Measurements from ENCODE around the gene PEF1. TPM values are rescaled to one million over a fixed set of nuclear protein-coding genes. Genes with fewer than 3 reads are reported as not detected.

The PEF1 gene
- total RNA-seq, 1 experiment from 2014 or later = 56.3 TPM

DNA sequence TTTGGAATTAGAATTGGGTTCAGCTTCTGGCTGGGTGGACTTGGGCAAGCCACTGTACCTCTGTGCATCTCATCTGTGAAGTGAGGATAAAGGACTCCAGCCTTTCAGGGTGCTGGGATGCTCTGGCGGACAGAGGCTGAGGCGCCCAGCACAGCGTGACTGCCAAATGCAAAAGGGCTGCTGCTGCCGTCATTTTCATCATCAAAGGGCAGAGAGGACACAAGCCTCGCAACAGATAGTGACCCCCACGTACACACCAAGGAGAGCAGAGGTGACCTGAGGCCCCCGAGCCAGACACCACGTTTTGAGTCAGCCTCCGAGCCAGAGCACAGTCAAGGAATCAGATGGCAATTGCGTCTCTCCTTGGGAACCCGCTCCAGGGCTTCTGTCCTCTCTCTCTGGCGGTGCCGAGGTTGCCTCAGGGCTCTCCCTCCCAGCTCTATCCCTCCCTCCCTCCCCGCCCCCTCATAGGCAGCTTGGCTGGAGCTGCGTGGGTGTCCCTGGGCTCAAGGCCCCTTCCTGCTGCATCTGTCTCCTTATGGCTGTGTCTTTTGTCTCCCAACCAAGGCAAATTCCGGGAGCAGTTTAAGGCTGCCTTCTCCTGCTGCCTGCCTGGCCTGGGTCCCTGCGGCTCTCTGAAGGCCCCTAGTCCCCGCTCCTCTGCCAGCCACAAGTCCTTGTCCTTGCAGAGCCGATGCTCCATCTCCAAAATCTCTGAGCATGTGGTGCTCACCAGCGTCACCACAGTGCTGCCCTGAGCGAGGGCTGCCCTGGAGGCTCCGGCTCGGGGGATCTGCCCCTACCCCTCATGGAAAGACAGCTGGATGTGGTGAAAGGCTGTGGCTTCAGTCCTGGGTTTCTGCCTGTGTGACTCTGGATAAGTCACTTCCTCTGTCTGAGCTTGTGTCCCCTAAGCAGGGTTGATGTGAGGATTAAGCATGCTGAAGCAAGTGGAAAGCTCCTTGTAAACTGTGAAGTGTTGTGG lies 18.2 kb downstream of the PEF1 start:
- DNase-seq (ENCODE audit: low spot score) = no peak
- H3K9me3 ChIP-seq (ENCODE audit: low read depth, low read length, poor library complexity, severe bottlenecking) = no peaks in the 10 kb centered on the region
- no peak overlapping the region for H3K4me3 ChIP-seq (ENCODE audit: low read depth, low read length, poor library complexity, severe bottlenecking)
- intact Hi-C loops (cut with micrococcal nuclease; ENCODE audit: unreplicated experiment) = no loop called here
- POLR2A ChIA-PET (ENCODE audit: low non-redundant PET) = no interaction called here
- CTCF ChIA-PET = interaction anchor here (0.9 kb wide), 1 partner anchor 447 kb away, joined by 3 read pairs; no protein-coding TSS in a partner anchor
- no peaks in the 10 kb centered on the region for H3K4me1 ChIP-seq (ENCODE audit: insufficient read depth, low read length, poor library complexity, severe bottlenecking)
- TF ChIP-seq CTCF (conservative IDR thresholded peaks at IDR 0.05; ENCODE audit: low read depth, low read length) (no peak), EZH2 (IDR thresholded peaks at IDR 0.05; ENCODE audit: borderline replicate concordance, low read depth, low read length, poor library complexity, severe bottlenecking) (no peak)
- no TSS peak for BruUV-seq (replicated peaks)
- H3K27ac ChIP-seq (ENCODE audit: low read depth, low read length, poor library complexity, severe bottlenecking) = no peak overlapping the region
- peaks cover 14% of the 10 kb centered on the region for H3K36me3 ChIP-seq (ENCODE audit: insufficient read depth, low read length, poor library complexity, severe bottlenecking)
- H3K27me3 ChIP-seq (replicated peaks; ENCODE audit: insufficient read depth, low read depth, low read length, poor library complexity) = no peaks in the 10 kb centered on the region

- no peak overlapping the region for H3K27ac ChIP-seq (ENCODE audit: low read depth, low read length, poor library complexity, severe bottlenecking)
- H3K4me3 ChIP-seq (ENCODE audit: low read depth, low read length, poor library complexity, severe bottlenecking) = no peak overlapping the region
- BruUV-seq (replicated peaks) = no TSS peak
- CTCF ChIA-PET = no interaction called here
- peaks cover 14% of the 10 kb centered on the region for H3K36me3 ChIP-seq (ENCODE audit: insufficient read depth, low read length, poor library complexity, severe bottlenecking)
- no peak for TF ChIP-seq EZH2 (IDR thresholded peaks at IDR 0.05; ENCODE audit: borderline replicate concordance, low read depth, low read length, poor library complexity, severe bottlenecking)
- TF ChIP-seq CTCF (conservative IDR thresholded peaks at IDR 0.05; ENCODE audit: low read depth, low read length) = no peak
- POLR2A ChIA-PET (ENCODE audit: low non-redundant PET) = no interaction called here
- no peaks in the 10 kb centered on the region for H3K27me3 ChIP-seq (replicated peaks; ENCODE audit: insufficient read depth, low read depth, low read length, poor library complexity)
- H3K4me1 ChIP-seq (ENCODE audit: insufficient read depth, low read length, poor library complexity, severe bottlenecking) = no peaks in the 10 kb centered on the region
- no peaks in the 10 kb centered on the region for H3K9me3 ChIP-seq (ENCODE audit: low read depth, low read length, poor library complexity, severe bottlenecking)
- DNase-seq (ENCODE audit: low spot score) = no peak
- intact Hi-C loops (cut with micrococcal nuclease; ENCODE audit: unreplicated experiment) = no loop called here
Observed at GRCh38 chr1:31625561-31626222, 19.0 kb downstream of the PEF1 start.

GRCh38 chr1:31624731-31625514 lies 19.8 kb downstream of the PEF1 start:
- Histone ChIP-seq H3K9me3 (ENCODE audit: low read depth, low read length, poor library complexity, severe bottlenecking) (no peaks in the 10 kb centered on the region), H3K4me3 (ENCODE audit: low read depth, low read length, poor library complexity, severe bottlenecking) (no peak overlapping the region), H3K27ac (ENCODE audit: low read depth, low read length, poor library complexity, severe bottlenecking) (no peak overlapping the region), H3K27me3 (replicated peaks; ENCODE audit: insufficient read depth, low read depth, low read length, poor library complexity) (no peaks in the 10 kb centered on the region), H3K4me1 (ENCODE audit: insufficient read depth, low read length, poor library complexity, severe bottlenecking) (no peaks in the 10 kb centered on the region), H3K36me3 (ENCODE audit: insufficient read depth, low read length, poor library complexity, severe bottlenecking) (peaks cover 14% of the 10 kb centered on the region)
- intact Hi-C loops (cut with micrococcal nuclease; ENCODE audit: unreplicated experiment) = no loop called here
- no peak for TF ChIP-seq CTCF (conservative IDR thresholded peaks at IDR 0.05; ENCODE audit: low read depth, low read length)
- TF ChIP-seq EZH2 (IDR thresholded peaks at IDR 0.05; ENCODE audit: borderline replicate concordance, low read depth, low read length, poor library complexity, severe bottlenecking) = no peak
- no TSS peak for BruUV-seq (replicated peaks)
- ChIA-PET POLR2A (ENCODE audit: low non-redundant PET) (no interaction called here), CTCF (no interaction called here)
- no peak for DNase-seq (ENCODE audit: low spot score)

Data from A673 (cell line).